HG02938 (cell line): ENCODE data around the gene CIDEB.

Experiments
- ATAC-seq: cut with Tn5 transposase; IDR thresholded peaks from one replicate; pipeline ENCODE4 v1.9.1; 2021; ENCODE audit warnings: mild to moderate bottlenecking, moderate library complexity; ENCODE audit not compliant: unreplicated experiment

The CIDEB gene

GRCh38 chr14:24291446-24292117 is 16.2 kb downstream of the CIDEB start:
- ATAC-seq: no peak

GRCh38 chr14:24290746-24291145 is 17.0 kb downstream of the CIDEB start:
- no peak for ATAC-seq

GRCh38 chr14:24289649-24290280 is 18.0 kb downstream of the CIDEB start:
- no peak for ATAC-seq

- no peak for ATAC-seq
Measured at GRCh38 chr14:24286996-24287395, 20.8 kb downstream of the CIDEB start.

- ATAC-seq: no peak
Measured at GRCh38 chr14:24285351-24285750, 22.4 kb downstream of the CIDEB start.

GRCh38 chr14:24284501-24285035 is 23.2 kb downstream of the CIDEB start:
- no peak for ATAC-seq

GRCh38 chr14:24283796-24284460 is 23.8 kb downstream of the CIDEB start:
- no peak for ATAC-seq

GRCh38 chr14:24282736-24283135 is 25.0 kb downstream of the CIDEB start:
- ATAC-seq: no peak

GRCh38 chr14:24281636-24282035 is 26.1 kb downstream of the CIDEB start:
- ATAC-seq: no peak

GRCh38 chr14:24280797-24281460 is 26.8 kb downstream of the CIDEB start:
- no peak for ATAC-seq

- no peak for ATAC-seq
Measured at GRCh38 chr14:24279301-24280186, 28.2 kb downstream of the CIDEB start.

GRCh38 chr14:24278424-24278823 is 29.4 kb downstream of the CIDEB start:
- no peak for ATAC-seq

- no peak for ATAC-seq
Measured at GRCh38 chr14:24277606-24278321, 30.0 kb downstream of the CIDEB start.

- no peak for ATAC-seq
Measured at GRCh38 chr14:24277071-24277470, 30.7 kb downstream of the CIDEB start.

- peak; percentile 39 for ATAC-seq
Measured at GRCh38 chr14:24274101-24274543, 33.7 kb downstream of the CIDEB start.

- no peak for ATAC-seq
Measured at GRCh38 chr14:24273422-24273998, 34.3 kb downstream of the CIDEB start.

- no peak for ATAC-seq
Measured at GRCh38 chr14:24272467-24272866, 35.3 kb downstream of the CIDEB start.

GRCh38 chr14:24271834-24272263 is 35.9 kb downstream of the CIDEB start:
- ATAC-seq: no peak

GRCh38 chr14:24271134-24271833 is 36.5 kb downstream of the CIDEB start, which contains the start of gene RABGGTA:
Gene RABGGTA, minus strand, starts transcription at chr14:24271597. Its CDS starts 482 bp downstream, at chr14:24271115.
- peak; percentile 78 for ATAC-seq
